CD4-positive, alpha-beta T cell treated with Interleukin-2 at 100 ng/mL for 4 hours (primary cell): ENCODE measurements around the gene NPL.

Experiments used
- DNase-seq: peaks from one replicate; pipeline ENCODE4 v3.0.0-alpha.2; 2020; ENCODE audit warnings: low spot score

NPL gene

DNA sequence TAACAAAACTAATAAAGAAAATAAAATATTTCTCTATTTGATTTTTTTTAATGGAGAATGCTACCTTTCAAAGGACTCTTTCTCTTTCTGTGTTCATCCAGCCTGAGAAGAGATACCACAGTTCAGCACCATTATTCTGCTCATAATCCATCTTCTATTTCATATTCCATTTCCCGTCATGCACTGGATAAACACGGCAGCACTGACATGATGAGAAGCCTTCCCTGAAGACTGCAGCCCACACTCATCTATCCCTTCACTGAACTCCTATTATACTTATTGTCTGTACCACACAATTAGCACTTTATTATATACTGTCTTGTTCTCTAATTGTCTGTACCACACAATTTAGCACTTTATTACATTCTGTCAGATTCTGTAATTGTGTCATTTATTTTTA lies 10.7 kb upstream of the NPL start:
- no peak for DNase-seq

DNA sequence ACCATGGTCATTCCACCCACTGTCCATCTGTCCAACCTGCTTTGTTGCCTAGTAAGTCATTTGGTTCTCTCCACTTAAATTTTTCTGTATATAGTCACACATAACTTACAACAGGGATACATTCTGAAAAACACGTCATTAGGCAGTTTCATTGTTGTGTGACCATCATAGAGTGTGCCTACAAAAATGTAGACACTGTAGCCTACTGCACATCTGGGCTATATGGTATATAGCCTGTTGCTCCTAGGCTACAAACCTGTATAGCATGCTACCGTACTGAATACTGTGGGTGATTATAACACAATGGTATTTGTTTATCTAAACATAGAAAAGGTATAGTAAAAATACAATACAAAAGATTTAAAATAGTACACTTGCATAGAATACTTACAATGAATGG lies 10.0 kb upstream of the NPL start:
- no peak for DNase-seq

DNA sequence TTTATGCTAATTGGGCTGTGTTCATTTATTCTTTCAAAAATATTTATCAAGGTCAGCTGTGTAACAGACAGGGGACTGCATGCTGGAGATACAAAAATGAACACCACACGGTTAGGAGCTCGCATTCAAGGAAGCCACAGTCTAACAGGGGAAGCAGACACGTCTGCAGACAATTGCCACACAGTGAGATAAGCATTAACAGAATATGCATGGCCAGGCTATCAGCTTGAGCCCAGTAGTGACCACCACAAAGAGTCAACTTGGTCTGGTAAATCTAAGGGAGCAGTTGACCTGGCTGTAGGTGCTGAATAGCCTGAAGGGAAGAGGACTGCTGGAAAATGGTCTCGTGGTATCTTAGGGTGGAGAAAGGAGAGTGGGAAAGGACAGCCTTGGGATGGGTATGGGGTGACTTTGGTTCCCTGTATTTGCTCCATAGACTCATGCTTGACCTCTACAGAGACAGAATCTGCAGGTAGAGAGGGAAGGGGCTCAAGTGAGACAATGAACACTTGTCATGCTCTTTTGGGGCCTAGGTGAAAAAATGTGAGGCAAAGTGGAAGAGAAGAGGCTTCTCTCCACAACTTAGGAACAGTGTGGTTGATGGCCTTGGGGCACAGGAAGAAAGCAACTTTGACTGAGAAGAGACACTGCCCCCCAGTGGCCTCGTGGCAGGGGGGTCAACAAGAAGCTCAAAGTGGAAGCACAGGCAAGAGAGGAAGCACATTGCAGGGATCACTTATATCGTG lies 7.6 kb upstream of the NPL start:
- DNase-seq, result peak; percentile 71

DNA sequence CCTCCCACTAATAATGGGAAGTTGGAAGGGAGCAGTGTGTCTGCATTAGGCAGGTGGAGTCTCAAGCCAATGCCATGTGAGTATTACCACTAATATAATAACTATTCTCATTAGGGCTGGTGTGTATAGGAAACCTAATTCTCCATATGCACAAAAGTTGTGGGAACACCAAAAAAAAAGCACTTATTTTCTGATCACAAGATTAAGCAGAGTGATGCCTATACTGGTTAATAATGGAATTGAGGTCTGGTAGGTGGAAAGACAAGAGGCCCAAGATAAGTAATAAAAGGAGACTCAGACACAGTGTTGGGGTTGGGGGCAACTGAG lies 7.0 kb upstream of the NPL start:
- no peak for DNase-seq

DNA sequence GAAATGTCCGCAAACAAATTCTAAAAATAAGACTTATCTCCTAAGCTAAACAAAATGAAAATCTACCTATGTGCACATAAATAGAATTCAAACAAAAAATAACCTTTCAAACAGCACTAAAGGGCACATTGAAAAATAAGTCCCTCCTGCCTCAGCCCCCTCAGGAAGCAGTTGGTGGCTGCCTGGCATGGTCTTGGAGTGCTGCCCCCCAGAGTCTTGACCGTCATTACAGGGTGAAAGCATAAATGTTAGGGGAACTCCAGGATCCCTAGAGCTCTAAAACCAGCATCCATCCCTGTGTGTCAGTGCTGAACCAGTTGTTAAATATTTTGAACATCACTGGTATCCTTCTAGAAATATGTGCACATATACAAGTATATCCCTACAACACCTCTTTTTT lies 6.5 kb upstream of the NPL start:
- no peak for DNase-seq

DNA sequence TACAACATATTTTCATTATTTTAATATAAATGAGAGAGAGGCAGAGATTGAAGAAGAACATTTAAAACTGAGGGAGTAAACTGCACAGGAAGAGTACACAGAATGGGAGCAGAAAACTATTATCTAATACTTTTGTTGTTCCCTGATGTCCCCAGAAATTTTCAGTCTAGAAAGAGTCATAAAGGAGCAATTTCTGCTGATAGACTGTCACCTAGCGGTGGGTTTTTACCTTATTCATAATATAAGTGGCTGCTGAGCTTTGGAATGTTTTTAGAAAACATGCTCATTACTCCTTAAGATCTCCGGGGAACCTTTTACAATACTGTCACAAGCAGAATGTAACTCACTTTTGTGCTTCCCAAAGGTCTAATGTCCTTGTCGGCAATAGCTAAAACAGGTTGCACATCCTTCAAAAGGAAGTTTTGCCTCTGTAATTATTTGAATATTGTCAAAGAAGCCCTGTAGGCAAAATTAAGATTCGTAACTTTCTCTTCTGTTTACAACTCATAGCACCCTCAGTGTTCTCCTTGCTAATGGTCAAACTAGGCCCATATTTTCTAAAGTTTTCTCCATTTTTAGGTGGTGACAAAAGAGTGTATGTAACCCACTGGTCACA lies 4.9 kb upstream of the NPL start:
- peak; percentile 63 for DNase-seq

DNA sequence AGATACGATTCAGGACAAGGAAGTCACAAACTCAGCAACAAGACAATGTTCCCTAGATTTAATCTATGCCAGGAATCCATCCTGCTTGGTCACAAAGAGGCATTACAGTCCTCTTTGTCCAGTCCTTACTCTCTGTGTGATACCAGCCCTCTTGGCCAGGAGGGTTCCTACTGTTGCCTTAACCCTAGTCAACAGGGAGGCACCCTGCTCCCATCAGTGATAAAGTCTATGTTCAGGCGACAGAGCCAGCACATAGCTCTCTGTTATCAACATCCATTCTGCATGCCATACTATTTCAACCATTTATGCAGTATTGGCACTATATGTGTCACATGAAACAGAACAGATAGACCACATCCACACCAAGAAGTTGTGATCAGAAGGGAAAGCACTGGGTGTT lies 4.4 kb upstream of the NPL start:
- DNase-seq, result no peak

DNA sequence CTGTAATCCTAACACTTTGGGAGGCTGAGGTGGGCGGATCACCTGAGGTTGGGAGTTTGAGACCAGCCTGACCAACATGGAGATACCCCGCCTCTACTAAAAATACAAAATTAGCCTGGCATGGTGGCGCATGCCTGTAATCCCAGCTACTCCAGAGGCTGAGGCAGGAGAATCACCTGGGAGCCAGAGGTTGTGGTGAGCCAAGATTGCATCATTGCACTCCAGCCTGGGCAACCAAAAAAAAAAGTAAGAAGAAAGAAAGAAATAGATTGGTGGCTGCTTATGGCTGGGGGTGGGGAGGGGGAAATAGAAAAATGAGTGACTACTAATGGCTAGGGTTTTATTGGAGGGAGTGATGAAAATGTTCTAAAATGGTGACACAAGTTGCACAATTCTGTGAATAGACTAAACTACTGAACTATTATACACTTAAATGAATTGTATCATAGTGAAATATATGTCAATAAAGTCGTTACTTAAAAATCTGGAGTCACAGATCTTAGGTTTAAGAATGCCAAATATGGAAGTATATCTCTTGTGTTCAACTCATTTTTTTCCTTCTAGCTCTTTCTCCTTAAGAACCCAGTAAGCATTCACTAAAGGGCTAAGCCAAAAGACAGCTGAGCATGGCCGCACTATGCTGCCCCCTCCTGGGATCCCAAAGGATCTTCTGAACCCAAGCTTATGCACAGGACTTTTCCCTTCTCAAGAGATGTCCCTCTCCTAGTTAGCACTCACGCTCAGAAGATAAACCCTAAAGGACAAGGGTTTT lies 3.2 kb upstream of the NPL start:
- peak; percentile 40 for DNase-seq

DNA sequence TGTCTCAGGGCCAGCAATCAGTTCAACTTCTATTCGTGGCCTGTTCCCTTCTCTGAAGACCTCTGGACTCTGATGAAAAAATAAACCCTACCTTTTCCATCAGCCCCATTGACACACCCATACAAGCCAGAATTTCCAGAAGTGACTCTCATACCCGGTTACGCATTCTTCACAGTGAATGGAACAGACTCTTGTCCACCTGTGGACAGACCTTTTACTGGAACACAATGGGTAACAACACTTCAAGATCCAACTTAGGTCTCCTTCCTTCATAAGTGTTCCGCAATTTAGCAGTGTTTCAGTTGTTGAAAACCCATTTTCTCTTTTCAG lies 2.6 kb upstream of the NPL start:
- no peak for DNase-seq

DNA sequence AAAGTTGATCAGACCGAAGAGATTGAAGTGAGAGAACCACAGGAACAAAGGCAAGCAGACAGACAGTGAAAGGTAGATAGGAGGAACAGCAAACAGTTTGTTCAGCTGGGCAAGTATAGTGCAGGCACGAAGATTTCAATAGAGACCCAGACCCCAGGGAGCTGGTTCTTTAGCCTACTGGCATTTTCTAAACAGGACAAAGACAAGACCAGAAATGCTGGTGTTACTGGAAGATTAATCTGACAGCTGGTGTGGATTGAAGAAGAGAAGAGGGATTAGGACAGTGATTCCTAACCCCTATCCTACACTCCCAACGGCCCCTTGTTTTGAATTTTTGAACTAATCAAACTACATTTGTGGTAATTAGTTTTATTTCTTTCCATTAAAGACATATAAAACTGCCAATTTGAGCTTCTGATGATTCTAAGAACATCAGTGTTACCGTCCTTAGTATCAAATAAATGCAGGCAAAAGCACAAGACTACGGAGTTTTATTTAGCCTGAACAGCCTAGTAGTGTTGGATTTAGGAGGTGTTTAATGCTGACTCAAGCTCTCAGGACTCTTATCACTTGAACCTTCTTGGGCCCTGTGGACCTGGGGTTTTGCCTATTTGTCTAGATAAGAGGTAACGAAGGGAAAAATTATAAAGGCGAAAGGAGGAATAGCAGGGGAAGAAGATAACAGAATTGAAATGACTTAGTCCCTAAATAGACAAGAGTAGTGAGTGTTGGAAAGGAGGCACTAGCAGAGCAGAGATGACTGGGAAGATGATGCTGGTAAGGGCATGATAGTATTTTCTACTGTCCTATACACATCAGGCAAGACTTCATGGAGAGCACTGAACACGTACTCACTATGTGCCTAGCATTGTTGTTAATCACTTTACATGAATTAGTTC lies 2.0 kb downstream of the NPL start:
- DNase-seq, result no peak

DNA sequence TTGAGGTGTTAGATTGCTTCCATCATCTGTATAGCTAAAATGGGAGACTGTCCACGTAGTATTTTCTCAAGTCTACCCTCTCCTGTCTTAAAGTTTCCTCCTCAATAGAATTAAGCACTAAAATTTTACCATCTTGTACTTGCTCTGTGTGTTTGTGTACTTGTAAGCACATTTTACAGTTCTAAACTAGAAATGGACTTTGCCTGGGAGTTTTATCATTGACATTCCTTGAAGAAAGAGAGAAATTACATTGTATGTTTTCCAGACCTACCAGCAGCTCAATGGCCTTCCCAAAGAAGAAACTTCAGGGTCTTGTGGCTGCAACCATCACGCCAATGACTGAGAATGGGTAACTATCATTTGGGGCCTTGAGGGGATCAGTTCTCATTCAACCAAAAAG lies 4.5 kb downstream of the NPL start:
- no peak for DNase-seq

DNA sequence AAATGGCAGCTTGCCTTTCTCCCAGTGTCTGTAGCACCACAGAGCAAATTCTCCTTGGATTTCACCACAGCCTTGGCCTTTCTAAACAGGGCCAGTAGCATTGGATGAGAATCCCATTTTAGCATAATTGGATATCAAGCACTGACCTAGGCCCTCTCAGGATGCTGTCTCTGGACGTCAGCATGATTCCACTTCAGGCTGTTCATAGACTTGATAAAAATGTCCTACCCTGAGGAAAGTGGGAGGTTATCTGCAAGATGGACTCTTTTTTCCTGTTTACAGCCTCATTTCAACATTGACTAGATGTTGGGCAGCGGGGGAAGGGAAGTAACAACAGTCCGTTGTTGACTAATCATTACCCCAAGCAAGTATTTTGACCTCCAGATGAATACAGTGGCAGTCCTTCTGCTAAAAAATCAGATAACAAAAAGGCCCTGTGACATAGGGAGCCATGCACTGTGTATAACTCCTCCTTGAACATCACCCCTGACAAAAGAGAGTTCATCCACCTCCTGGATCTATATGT lies 5.2 kb downstream of the NPL start:
- DNase-seq, result no peak

DNA sequence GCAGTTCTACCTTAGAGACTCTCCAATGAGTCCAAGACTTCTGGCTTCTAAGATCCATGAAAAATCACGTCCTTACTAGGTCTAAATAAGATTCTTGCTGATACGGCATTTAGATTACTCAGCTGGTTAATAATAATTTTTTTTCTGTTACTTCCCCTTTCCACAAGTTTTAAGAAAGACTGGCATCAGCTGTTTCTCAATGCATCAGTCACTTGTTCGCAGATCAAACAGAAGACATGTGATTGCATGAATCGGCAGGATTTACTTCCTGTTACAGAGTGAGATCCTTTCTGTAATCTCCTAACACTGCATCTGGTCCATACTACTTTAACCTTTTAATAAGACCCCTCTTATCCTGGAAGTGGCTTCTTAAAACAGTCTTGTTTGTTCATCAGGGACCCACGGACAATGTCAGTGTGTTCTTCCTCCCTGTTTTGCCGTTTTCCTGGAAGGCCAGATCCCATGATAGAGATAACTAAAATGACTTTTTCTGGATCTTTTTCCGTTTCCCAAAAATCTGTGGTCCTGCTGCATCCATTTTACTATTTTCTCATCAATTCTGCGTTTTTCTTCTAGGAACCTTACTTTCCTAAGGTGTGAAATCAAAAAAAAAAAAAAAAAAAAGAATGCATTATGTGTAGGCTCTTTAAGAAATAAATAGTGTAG lies 6.1 kb downstream of the NPL start:
- no peak for DNase-seq

DNA sequence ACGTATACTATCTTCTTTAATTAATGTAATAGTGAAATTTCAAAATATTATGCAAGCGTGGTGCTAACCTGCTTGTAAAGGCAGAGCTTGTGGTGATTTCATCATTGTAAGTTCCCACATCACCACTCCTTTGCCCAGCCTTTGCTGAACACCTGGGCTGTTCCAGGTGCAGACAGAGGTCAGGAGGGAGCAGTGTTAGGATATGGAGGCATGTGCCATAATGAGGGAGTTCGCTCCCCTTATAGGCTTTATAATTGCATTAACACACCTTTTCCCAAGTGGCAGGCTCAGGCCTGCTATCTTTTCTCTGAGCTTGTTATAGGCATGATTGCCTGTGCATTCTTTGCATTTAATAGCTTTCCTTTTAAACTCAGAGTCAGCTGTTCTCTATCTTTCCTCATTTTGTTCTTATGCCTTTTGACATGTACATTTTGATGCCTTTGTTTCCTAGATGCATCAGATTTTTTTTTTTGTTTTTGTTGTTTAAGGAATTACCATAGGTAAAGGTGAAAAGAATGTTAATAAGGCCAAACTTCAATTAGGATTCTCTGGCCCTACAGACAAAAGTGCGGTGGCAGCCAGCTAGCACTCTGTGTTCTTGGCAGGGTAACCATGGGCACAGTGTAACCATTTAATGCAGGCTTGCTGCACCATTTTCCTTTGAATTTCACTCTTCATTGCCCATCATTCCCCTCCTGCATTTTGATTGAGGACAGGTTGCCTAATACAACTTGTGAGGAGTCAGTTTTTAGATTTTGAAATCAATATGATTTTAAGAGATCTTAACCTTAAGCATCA lies 12.6 kb downstream of the NPL start:
- no peak for DNase-seq

DNA sequence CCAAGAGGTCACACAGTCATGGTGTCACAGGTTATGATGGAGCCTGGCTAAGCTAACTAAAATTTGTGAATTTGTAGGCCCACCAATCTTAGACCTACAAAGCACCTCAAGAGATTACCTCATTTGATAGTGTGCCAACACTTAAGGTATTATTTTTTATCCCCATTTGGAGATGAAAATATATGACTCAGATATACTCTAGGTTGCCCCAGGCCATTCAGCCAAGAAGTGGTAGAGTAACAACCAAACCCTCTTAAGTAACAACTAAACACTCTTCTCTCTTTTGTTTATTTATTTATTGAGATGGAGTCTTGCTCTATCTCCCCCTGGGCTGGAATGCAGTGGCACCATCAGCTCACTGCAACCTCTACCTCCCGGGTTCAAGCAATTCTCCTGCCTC lies 14.3 kb downstream of the NPL start:
- DNase-seq, result no peak

DNA sequence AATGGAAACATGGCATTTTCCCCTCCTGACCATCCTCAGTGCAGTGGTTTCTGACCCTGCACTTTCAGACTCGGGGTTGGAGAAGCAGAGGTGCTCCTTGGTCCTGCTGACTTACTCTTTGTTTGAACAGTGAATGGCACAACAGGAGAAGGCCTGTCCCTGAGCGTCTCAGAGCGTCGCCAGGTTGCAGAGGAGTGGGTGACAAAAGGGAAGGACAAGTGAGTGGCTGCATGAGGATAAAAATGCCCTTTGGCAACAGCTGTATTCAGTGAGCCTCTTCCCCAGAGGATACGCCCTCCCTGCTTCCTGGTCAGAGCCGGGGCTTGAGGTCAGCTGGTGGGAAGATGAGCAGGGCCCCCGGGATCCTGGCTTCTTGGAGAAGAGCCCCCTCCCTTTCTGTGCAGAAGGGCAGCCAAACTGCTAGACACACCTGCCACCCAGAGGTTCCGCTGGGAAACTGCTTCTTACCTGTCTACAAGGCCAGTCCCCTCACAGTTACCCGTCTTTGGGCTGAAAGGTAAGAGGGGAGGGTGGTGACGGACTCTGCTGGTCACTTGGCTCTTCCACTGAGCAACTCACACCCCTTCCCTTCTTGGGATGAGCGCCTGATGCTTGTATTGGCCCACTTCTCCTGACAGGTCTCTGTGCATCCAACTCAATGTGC lies 16.6 kb downstream of the NPL start:
- no peak for DNase-seq

DNA sequence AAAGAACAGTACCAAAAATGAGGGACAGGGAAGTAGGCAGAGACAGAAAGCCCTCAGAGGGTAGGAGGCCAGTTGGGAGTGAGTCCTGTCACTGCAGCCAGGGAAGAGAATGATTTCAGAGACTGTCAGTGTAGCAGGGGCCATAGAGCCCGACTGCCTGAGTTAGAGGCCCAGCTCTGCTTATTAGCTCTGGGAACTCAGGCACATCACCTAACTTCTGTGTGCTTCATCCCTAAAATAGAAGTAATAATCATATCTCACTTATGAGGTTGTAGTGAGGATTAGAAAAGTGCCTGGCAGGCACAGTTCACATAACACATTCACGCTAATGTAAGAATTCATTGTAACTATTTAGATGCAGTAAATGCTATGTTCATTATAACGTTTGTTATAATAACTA lies 18.3 kb downstream of the NPL start:
- no peak for DNase-seq

DNA sequence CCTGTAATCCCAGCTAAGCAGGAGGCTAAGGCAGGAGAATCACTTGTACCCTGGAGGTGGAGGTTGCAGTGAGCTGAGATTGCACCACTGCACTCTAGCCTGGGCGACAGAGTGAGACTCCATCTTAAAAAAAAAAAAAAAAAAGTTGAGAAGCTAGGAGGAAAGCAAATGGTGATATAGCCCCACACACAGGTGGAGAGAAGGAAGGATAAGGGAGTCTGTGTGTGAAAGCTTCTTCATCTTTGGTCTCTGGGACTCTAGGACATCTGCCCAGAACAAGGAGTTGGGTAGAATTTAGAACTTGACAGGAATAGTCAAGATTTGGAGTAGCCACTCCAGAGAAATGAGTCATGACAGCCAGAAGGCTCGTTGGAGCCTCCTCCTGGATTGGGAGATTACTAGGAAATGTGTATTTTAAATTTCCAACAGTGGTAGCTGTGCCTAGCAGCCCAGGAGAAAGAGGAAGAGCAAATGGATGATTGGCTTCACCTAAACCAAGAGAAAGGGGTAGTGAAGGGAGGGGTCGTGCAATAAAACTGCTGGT lies 19.9 kb downstream of the NPL start:
- DNase-seq, result no peak

DNA sequence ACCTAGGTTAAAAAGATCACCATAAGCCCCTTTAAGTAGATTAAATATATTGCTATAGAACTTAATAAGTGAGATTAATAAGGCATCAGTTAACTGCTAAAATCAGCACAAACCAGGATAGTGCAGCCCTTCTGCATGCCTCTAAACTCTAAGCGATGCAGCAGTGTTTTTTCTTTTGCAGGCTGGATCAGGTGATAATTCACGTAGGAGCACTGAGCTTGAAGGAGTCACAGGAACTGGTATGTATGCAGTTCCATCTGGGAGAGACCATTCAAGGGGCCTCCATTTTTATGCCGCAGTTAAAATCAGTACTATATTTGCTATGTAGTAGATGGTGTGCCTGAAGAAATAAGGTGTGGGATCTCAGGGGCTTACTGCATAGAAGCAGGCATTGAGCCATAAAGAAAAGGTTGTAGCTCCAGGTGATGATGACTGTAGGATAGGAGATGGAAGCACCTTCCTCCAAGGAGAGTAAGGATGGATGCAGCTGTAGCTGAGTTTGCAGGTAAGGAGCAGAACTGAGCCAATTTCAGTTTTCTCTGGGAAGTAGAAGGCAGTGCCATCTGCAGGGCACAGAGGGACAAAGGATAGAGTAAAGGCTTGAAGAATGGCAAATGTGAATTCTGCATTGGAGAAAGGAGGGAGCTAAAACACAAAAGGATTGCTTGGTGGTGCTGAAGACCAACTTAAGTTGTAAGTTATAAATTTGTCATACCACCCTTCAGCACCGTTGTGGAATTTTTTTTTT lies 22.6 kb downstream of the NPL start:
- DNase-seq, result no peak
